Measurements from ENCODE around the gene C2orf76.
"Not testable (repeated sequence)": the region's sequence is repeated elsewhere in the genome, so short reads cannot be mapped to it uniquely, and the experiment has no call there.

C2orf76 gene

DNA sequence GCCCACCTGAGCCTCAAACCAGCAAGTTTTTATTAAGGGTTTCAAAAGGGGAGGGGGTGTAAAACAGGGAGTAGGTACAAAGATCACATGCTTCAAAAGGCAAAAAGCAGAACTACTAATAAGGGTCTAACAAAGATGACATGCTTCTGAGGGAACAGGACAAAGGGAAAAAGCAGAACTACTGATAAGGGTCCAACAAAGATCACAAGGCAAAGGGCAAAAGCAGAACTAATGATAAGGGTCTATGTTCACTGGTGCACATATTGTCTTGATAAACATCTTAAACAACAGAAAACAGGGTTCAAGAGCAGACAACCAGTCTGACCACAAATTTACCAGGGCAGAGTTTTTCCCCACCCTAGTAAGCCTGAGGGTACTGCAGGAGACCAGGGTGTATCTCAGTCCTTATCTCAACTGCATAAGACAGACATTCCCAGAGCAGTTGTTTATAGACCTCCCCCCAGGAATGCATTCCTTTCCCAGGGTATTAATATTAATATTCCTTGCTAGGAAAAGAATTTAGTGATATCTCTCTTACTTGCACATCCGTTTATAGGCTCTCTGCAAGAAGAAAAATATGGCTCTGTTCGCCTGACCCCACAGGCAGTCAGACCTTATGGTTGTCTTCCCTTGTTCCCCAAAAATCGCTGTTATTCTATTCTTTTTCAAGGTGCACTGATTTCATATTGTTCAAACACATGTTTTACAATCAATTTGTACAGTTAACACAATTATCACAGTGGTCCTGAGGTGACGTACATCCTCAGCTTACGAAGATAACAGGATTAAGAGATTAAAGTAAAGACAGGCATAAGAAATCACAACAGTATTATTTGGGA is 7.5 kb upstream of the C2orf76 start:
- H3K9ac ChIP-seq (ENCODE audit: low read depth, low read length); H3K27me3 ChIP-seq (ENCODE audit: control insufficient read depth, insufficient read depth, low read length); H3K4me3 ChIP-seq (ENCODE audit: low read depth, low read length); H3K9me3 ChIP-seq (ENCODE audit: control insufficient read depth, insufficient read depth, low read length); H3K4me1 ChIP-seq (ENCODE audit: control insufficient read depth, insufficient read depth, low read length): not testable (repeated sequence)
- H3K36me3 ChIP-seq (ENCODE audit: control insufficient read depth, insufficient read depth, low read length) = peaks cover 27% of the 10 kb centered on the region

GRCh38 chr2:119372778-119373568 is 6.3 kb upstream of the C2orf76 start:
- peaks cover 2% of the 10 kb centered on the region for H3K4me1 ChIP-seq (ENCODE audit: control insufficient read depth, insufficient read depth, low read length)
- H3K9ac ChIP-seq (ENCODE audit: low read depth, low read length) = no peak overlapping the region
- no peaks in the 10 kb centered on the region for H3K27me3 ChIP-seq (ENCODE audit: control insufficient read depth, insufficient read depth, low read length)
- peaks cover 36% of the 10 kb centered on the region for H3K36me3 ChIP-seq (ENCODE audit: control insufficient read depth, insufficient read depth, low read length)
- no peak overlapping the region for H3K4me3 ChIP-seq (ENCODE audit: low read depth, low read length)
- H3K9me3 ChIP-seq (ENCODE audit: control insufficient read depth, insufficient read depth, low read length) = no peaks in the 10 kb centered on the region

GRCh38 chr2:119371111-119371510 is 4.5 kb upstream of the C2orf76 start:
- Histone ChIP-seq H3K4me1 (ENCODE audit: control insufficient read depth, insufficient read depth, low read length) (peaks cover 3% of the 10 kb centered on the region), H3K9ac (ENCODE audit: low read depth, low read length) (no peak overlapping the region), H3K9me3 (ENCODE audit: control insufficient read depth, insufficient read depth, low read length) (no peaks in the 10 kb centered on the region), H3K4me3 (ENCODE audit: low read depth, low read length) (no peak overlapping the region), H3K36me3 (ENCODE audit: control insufficient read depth, insufficient read depth, low read length) (peaks cover 36% of the 10 kb centered on the region), H3K27me3 (ENCODE audit: control insufficient read depth, insufficient read depth, low read length) (no peaks in the 10 kb centered on the region)

DNA sequence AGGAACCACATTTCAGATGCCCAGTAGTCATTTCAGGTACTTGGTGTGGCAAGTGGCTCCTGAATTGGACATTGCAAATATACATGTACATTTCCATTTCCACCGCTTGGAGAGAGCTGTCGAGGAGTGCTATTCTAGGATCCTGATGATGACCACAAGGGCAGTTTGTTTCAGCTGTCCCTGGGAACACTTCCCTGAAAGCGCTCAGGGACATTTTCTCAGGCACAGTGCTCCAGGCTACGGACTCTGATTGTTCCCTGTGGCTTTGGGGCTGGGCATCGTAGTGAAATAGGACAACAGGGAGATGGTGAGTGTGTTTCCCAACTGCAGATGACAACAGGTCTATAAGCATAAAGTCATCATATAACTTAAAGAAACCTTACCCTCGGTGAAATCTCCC is 3.2 kb upstream of the C2orf76 start:
- peaks cover 36% of the 10 kb centered on the region for H3K36me3 ChIP-seq (ENCODE audit: control insufficient read depth, insufficient read depth, low read length)
- peaks cover 3% of the 10 kb centered on the region for H3K4me1 ChIP-seq (ENCODE audit: control insufficient read depth, insufficient read depth, low read length)
- no peaks in the 10 kb centered on the region for H3K27me3 ChIP-seq (ENCODE audit: control insufficient read depth, insufficient read depth, low read length)
- H3K9me3 ChIP-seq (ENCODE audit: control insufficient read depth, insufficient read depth, low read length) = no peaks in the 10 kb centered on the region
- H3K4me3 ChIP-seq (ENCODE audit: low read depth, low read length) = no peak overlapping the region
- no peak overlapping the region for H3K9ac ChIP-seq (ENCODE audit: low read depth, low read length)

- peaks cover 3% of the 10 kb centered on the region for H3K4me1 ChIP-seq (ENCODE audit: control insufficient read depth, insufficient read depth, low read length)
- peak overlapping the region; percentile 98 for H3K4me3 ChIP-seq (ENCODE audit: low read depth, low read length)
Observed at GRCh38 chr2:119367472-119368099, 952 bp upstream of the C2orf76 start.

DNA sequence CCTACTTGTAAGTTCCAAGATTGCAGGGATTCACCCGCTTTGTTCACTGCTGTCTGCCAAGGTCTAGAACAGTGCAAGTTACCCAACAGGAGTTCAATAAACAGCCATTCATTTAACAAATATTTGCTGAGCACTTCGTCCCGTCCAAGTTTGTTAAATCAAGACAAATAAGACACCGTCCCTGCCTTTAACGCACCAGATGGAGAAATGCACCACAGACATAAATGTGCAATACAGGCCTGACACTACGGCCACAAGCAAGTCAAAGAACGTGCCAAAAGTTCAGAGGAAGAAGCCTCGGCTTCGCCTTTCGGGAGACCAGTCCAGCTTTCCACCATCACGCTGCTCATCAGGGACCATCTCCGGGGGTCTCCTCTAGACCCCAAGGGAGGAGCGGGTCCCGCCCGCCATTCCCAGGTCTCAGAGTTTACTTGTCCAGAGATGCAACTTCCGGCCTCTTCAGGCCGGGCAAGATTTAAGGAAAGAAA is 429 bp downstream of the C2orf76 start:
- Histone ChIP-seq H3K4me3 (ENCODE audit: low read depth, low read length) (peak overlapping the region; percentile 98), H3K27me3 (ENCODE audit: control insufficient read depth, insufficient read depth, low read length) (no peaks in the 10 kb centered on the region), H3K36me3 (ENCODE audit: control insufficient read depth, insufficient read depth, low read length) (peaks cover 16% of the 10 kb centered on the region), H3K4me1 (ENCODE audit: control insufficient read depth, insufficient read depth, low read length) (peaks cover 3% of the 10 kb centered on the region), H3K9me3 (ENCODE audit: control insufficient read depth, insufficient read depth, low read length) (no peaks in the 10 kb centered on the region), H3K9ac (ENCODE audit: low read depth, low read length) (peak overlapping the region; percentile 77)

More at GRCh38 chr2:119367472-119368099, 952 bp upstream of the C2orf76 start:
- peaks cover 28% of the 10 kb centered on the region for H3K36me3 ChIP-seq (ENCODE audit: control insufficient read depth, insufficient read depth, low read length)
- peak overlapping the region; percentile 89 for H3K9ac ChIP-seq (ENCODE audit: low read depth, low read length)
- H3K27me3 ChIP-seq (ENCODE audit: control insufficient read depth, insufficient read depth, low read length) = no peaks in the 10 kb centered on the region
- H3K9me3 ChIP-seq (ENCODE audit: control insufficient read depth, insufficient read depth, low read length) = no peaks in the 10 kb centered on the region

DNA sequence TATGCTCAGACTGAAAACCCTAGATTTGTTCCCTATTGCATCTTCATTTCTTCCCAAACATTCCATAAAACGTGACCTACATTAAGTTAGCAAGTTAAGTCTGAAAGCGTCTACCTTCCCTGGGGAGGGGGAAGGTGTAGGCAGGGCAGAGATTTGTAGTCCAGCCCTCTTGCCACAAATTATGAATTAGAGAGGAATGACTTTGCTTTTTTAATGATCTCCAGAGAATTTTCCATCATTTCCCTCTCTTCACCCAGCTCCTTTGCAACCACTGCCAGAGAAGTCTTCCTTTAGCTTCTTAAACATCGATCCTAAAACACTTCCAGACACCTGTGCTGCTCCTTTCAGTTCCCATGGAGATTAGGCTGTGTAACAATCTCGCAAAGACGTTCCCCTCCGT is 1.2 kb downstream of the C2orf76 start:
- no peak overlapping the region for H3K9ac ChIP-seq (ENCODE audit: low read depth, low read length)
- H3K36me3 ChIP-seq (ENCODE audit: control insufficient read depth, insufficient read depth, low read length) = peaks cover 13% of the 10 kb centered on the region
- H3K9me3 ChIP-seq (ENCODE audit: control insufficient read depth, insufficient read depth, low read length) = no peaks in the 10 kb centered on the region
- no peaks in the 10 kb centered on the region for H3K27me3 ChIP-seq (ENCODE audit: control insufficient read depth, insufficient read depth, low read length)
- peaks cover 3% of the 10 kb centered on the region for H3K4me1 ChIP-seq (ENCODE audit: control insufficient read depth, insufficient read depth, low read length)
- peak overlapping the region; percentile 98 for H3K4me3 ChIP-seq (ENCODE audit: low read depth, low read length)

- Histone ChIP-seq H3K4me1 (ENCODE audit: control insufficient read depth, insufficient read depth, low read length) (peaks cover 3% of the 10 kb centered on the region), H3K9me3 (ENCODE audit: control insufficient read depth, insufficient read depth, low read length) (no peaks in the 10 kb centered on the region), H3K27me3 (ENCODE audit: control insufficient read depth, insufficient read depth, low read length) (no peaks in the 10 kb centered on the region), H3K9ac (ENCODE audit: low read depth, low read length) (no peak overlapping the region), H3K36me3 (ENCODE audit: control insufficient read depth, insufficient read depth, low read length) (peaks cover 10% of the 10 kb centered on the region), H3K4me3 (ENCODE audit: low read depth, low read length) (peak overlapping the region; percentile 98)
Observed at GRCh38 chr2:119364798-119365197, 1.8 kb downstream of the C2orf76 start.

- no peaks in the 10 kb centered on the region for H3K9me3 ChIP-seq (ENCODE audit: control insufficient read depth, insufficient read depth, low read length)
- no peak overlapping the region for H3K4me3 ChIP-seq (ENCODE audit: low read depth, low read length)
- H3K4me1 ChIP-seq (ENCODE audit: control insufficient read depth, insufficient read depth, low read length) = no peaks in the 10 kb centered on the region
- no peaks in the 10 kb centered on the region for H3K27me3 ChIP-seq (ENCODE audit: control insufficient read depth, insufficient read depth, low read length)
- H3K9ac ChIP-seq (ENCODE audit: low read depth, low read length) = no peak overlapping the region
- H3K36me3 ChIP-seq (ENCODE audit: control insufficient read depth, insufficient read depth, low read length) = no peaks in the 10 kb centered on the region
Observed at GRCh38 chr2:119360423-119360966, 6.1 kb downstream of the C2orf76 start.

GRCh38 chr2:119359774-119360173 is 6.9 kb downstream of the C2orf76 start:
- no peak overlapping the region for H3K4me3 ChIP-seq (ENCODE audit: low read depth, low read length)
- no peaks in the 10 kb centered on the region for H3K36me3 ChIP-seq (ENCODE audit: control insufficient read depth, insufficient read depth, low read length)
- no peak overlapping the region for H3K9ac ChIP-seq (ENCODE audit: low read depth, low read length)
- no peaks in the 10 kb centered on the region for H3K9me3 ChIP-seq (ENCODE audit: control insufficient read depth, insufficient read depth, low read length)
- H3K27me3 ChIP-seq (ENCODE audit: control insufficient read depth, insufficient read depth, low read length) = no peaks in the 10 kb centered on the region
- no peaks in the 10 kb centered on the region for H3K4me1 ChIP-seq (ENCODE audit: control insufficient read depth, insufficient read depth, low read length)

DNA sequence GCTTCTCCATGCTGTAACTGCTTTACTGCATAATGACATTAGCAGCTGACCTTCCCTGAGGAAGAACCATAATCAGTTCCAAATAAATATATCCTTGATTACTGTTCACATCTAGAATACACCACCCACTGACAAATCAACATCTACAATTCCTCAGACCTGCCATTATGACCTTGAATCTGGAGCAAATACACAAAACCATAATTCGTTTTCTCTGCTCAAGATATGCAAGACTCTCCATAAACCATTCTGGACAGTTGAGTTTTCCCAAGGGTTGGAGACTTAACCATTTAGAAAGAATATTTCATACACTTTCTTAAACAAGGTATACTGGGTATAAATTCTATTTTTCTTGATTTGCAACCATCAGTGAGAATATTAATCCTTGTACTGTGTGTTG is 11.8 kb downstream of the C2orf76 start:
- Histone ChIP-seq H3K9ac (ENCODE audit: low read depth, low read length) (no peak overlapping the region), H3K4me1 (ENCODE audit: control insufficient read depth, insufficient read depth, low read length) (no peaks in the 10 kb centered on the region), H3K9me3 (ENCODE audit: control insufficient read depth, insufficient read depth, low read length) (no peaks in the 10 kb centered on the region), H3K36me3 (ENCODE audit: control insufficient read depth, insufficient read depth, low read length) (no peaks in the 10 kb centered on the region), H3K4me3 (ENCODE audit: low read depth, low read length) (no peak overlapping the region), H3K27me3 (ENCODE audit: control insufficient read depth, insufficient read depth, low read length) (no peaks in the 10 kb centered on the region)
